Bronchial epithelial cell (primary cell): ENCODE measurements around the gene EIF4E1B. TPM values are rescaled to one million over a fixed set of nuclear protein-coding genes. Genes with fewer than 3 reads are reported as not detected.

Experiments used
- DNase-seq: peaks from one replicate; pipeline ENCODE4 v3.0.0-alpha.2; 2010; ENCODE audit warnings: low read depth
- FAIRE-seq: peaks from 2 replicates; lab custom pipeline; 2011; peaks lifted over from hg19 to GRCh38; lab: Jason Lieb, UNC
- H3K27me3 ChIP-seq: 2 replicates; pipeline ENCODE4 v1.5.1; 2011; ENCODE audit warnings: low read length; ENCODE audit not compliant: control insufficient read depth, insufficient read depth
- H3K36me3 ChIP-seq: 2 replicates; pipeline ENCODE4 v1.5.1; 2011; ENCODE audit warnings: low read length; ENCODE audit not compliant: control insufficient read depth, insufficient read depth
- H3K4me3 ChIP-seq: 2 replicates; pipeline ENCODE4 v1.5.1; 2011; ENCODE audit warnings: mild to moderate bottlenecking, low read depth, low read length, control low read depth
- CTCF ChIP-seq: IDR thresholded peaks from 2 replicates; pipeline ENCODE4 v1.5.1; 2011; ENCODE audit warnings: mild to moderate bottlenecking, moderate library complexity, low read length, control low read depth, inconsistent platforms; ENCODE audit not compliant: insufficient read depth, severe bottlenecking
- total RNA-seq: library from RNA; depleted of rRNA; stranded (reverse); fragments of >200 nt; gene quantifications from 2 replicates; pipeline ENCODE4 v1.2.1, GENCODE V29; 2014

Gene EIF4E1B
- total RNA-seq, 1 donor from 2014 or later: not detected

GRCh38 chr5:176678584-176678983, 48.1 kb downstream of the EIF4E1B start:
- no peak for TF ChIP-seq CTCF
- no peak for FAIRE-seq
- H3K4me3 ChIP-seq: no peak overlapping the region
- peaks cover 18% of the 10 kb centered on the region for H3K27me3 ChIP-seq
- DNase-seq: no peak
- no peaks in the 10 kb centered on the region for H3K36me3 ChIP-seq

DNA sequence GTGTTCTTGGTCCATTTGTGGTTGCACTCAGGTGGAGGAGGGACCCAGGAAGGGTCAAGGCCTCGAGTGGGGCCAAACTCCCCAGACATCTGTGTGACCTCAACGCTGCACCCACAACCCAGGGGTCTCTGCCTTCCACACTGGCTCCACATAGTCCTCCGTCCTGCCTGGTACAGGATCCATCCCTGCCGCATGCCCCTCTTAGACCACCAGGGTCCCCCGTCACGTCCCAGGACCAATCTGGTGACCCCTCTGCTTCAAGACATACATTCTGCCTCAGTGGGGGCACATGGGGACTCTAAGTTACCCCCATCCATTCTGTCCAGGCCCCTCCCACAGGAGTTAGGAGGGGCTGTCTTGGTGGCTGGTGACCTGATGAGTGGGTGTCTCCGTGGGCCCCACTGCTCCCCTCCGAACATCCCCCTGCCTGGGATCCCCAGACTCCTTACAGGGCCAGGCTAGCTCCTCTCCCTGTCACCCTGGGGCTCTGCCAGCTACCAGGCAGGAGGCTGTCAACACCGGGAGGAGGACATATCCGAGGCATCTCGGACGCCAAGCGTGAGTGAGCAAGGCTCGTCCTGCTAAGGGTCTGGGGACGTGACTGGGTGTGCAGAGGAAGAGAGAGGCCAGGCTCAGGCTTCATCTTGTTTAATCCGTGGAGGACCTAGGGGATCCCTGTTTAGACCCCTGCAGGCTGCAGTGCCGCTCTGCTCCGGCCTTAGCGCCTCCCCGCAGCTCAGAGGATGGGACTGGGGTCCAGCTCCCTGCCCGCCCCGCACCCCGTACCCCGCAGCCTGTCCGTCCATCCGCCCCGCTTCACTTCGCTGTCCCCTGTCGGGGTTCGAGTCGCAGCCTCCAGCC, 49.1 kb downstream of the EIF4E1B start:
- no peak for TF ChIP-seq CTCF
- DNase-seq (no peak), FAIRE-seq (no peak)
- H3K36me3 ChIP-seq: no peaks in the 10 kb centered on the region
- no peak overlapping the region for H3K4me3 ChIP-seq
- peaks cover 18% of the 10 kb centered on the region for H3K27me3 ChIP-seq

- no peak for TF ChIP-seq CTCF
- FAIRE-seq: no peak
- H3K27me3 ChIP-seq: peaks cover 18% of the 10 kb centered on the region
- DNase-seq: no peak
- no peaks in the 10 kb centered on the region for H3K36me3 ChIP-seq
- H3K4me3 ChIP-seq: no peak overlapping the region
These were observed 49.7 kb downstream of the EIF4E1B start for GRCh38 chr5:176680226-176680563.

- Histone ChIP-seq H3K4me3 (no peak overlapping the region), H3K36me3 (no peaks in the 10 kb centered on the region), H3K27me3 (peaks cover 18% of the 10 kb centered on the region)
- no peak for DNase-seq
- FAIRE-seq: no peak
- no peak for TF ChIP-seq CTCF
These were observed 51.6 kb downstream of the EIF4E1B start for GRCh38 chr5:176682016-176682531.

DNA sequence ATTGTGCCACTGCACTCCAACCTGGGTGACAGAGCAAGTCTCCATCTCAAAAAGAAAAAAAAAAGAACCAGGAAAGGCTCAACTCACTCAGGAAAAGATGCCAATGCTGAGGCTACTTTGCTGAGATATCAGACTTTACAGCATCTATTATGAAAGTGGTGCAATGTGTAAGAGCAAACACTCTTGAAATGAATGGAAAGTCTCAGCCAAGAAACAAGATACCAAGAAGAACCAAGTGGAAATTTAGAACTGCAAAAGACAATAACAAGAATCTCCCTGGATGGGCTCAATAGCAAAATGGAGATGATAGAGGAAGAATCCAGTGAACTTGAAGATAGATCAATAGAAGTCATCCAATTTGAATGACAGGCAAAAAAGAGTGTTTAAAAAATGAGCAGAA, 54.5 kb downstream of the EIF4E1B start:
- Histone ChIP-seq H3K4me3 (no peak overlapping the region), H3K36me3 (no peaks in the 10 kb centered on the region), H3K27me3 (peaks cover 12% of the 10 kb centered on the region)
- DNase-seq (no peak), FAIRE-seq (no peak)
- TF ChIP-seq CTCF: no peak
